Inflammatory macrophage treated with lipopolysaccharide for 4 hours (primary cell): ENCODE data around the gene ATF4.
"Not testable (repeated sequence)": the region's sequence is repeated elsewhere in the genome, so short reads cannot be mapped to it uniquely, and the experiment has no call there.

Experiments used
- DNase-seq: peaks from one replicate; pipeline ENCODE4 v3.0.0-alpha.2; 2020

Gene ATF4

GRCh38 chr22:39514373-39514973 is 5.9 kb upstream of the ATF4 start:
- DNase-seq: peak; percentile 73

GRCh38 chr22:39515266-39516050 is 4.9 kb upstream of the ATF4 start:
- DNase-seq: no peak

- no peak for DNase-seq
These were observed 2.9 kb upstream of the ATF4 start for GRCh38 chr22:39517470-39517869.

GRCh38 chr22:39518144-39518786 is 2.1 kb upstream of the ATF4 start:
- peak; percentile 47 for DNase-seq

GRCh38 chr22:39518996-39519680 is 1.2 kb upstream of the ATF4 start:
- DNase-seq: no peak

- peak; percentile 99 for DNase-seq
These were observed 609 bp upstream of the ATF4 start for GRCh38 chr22:39519681-39520225.

- peak; percentile 89 for DNase-seq
These were observed 934 bp downstream of the ATF4 start for GRCh38 chr22:39521106-39521885.

- DNase-seq: not testable (repeated sequence)
These were observed 1.7 kb downstream of the ATF4 start for GRCh38 chr22:39522091-39522490.

- DNase-seq: no peak
These were observed 2.4 kb downstream of the ATF4 start for GRCh38 chr22:39522567-39523300.

- DNase-seq: no peak
These were observed 3.9 kb downstream of the ATF4 start for GRCh38 chr22:39524089-39524752.

- DNase-seq: no peak
These were observed 4.6 kb downstream of the ATF4 start for GRCh38 chr22:39524753-39525657.

- no peak for DNase-seq
These were observed 5.3 kb downstream of the ATF4 start for GRCh38 chr22:39525658-39525975.

GRCh38 chr22:39526736-39527171 is 6.4 kb downstream of the ATF4 start:
- DNase-seq: peak; percentile 24

- DNase-seq: no peak
These were observed 7.2 kb downstream of the ATF4 start for GRCh38 chr22:39527481-39527961.

GRCh38 chr22:39528080-39528661 is 7.8 kb downstream of the ATF4 start:
- no peak for DNase-seq

GRCh38 chr22:39528681-39529486 is 8.5 kb downstream of the ATF4 start:
- DNase-seq: peak; percentile 90

- DNase-seq: no peak
These were observed 9.1 kb downstream of the ATF4 start for GRCh38 chr22:39529487-39529851.

GRCh38 chr22:39530116-39530515 is 9.8 kb downstream of the ATF4 start:
- peak; percentile 53 for DNase-seq
